Measurements from ENCODE around the gene MALRD1.

The MALRD1 gene

GRCh38 chr10:19226025-19226424 is 177.4 kb downstream of the MALRD1 start:
- TF ChIP-seq, protein P1, sequence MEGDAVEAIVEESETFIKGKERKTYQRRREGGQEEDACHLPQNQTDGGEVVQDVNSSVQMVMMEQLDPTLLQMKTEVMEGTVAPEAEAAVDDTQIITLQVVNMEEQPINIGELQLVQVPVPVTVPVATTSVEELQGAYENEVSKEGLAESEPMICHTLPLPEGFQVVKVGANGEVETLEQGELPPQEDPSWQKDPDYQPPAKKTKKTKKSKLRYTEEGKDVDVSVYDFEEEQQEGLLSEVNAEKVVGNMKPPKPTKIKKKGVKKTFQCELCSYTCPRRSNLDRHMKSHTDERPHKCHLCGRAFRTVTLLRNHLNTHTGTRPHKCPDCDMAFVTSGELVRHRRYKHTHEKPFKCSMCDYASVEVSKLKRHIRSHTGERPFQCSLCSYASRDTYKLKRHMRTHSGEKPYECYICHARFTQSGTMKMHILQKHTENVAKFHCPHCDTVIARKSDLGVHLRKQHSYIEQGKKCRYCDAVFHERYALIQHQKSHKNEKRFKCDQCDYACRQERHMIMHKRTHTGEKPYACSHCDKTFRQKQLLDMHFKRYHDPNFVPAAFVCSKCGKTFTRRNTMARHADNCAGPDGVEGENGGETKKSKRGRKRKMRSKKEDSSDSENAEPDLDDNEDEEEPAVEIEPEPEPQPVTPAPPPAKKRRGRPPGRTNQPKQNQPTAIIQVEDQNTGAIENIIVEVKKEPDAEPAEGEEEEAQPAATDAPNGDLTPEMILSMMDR (IDR thresholded peaks at IDR 0.05; ENCODE audit: low read depth, low read length), result no peak
- H3K4me3 ChIP-seq (replicated peaks in 1 of 2; ENCODE audit: low read depth in 2 of 2, low read length in 2 of 2), result no peak overlapping the region
- no peak for DNase-seq (ENCODE audit: low read depth in 2 of 2)

DNA sequence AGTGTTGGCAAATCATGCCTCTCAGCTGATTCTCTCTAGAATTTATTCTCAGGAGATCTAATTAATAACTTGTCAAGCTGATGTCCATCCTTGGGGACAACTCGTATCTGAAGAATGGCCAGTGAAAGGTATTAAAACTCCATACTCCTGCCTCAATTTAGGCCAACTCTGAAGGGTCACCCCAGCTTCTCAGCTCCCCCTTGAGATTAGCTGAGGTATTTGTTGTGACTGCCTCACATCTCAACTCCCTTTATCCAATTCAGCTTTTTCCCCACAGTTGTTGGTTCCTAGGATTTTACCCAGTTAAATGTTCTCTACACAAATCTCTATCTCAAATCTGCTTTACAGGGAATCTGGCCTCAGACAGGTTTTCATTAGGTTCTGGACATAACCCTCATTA is 182.4 kb downstream of the MALRD1 start:
- H3K4me3 ChIP-seq (replicated peaks in 1 of 2; ENCODE audit: low read depth in 2 of 2, low read length in 2 of 2), result no peak overlapping the region
- TF ChIP-seq, protein P1 (IDR thresholded peaks at IDR 0.05; ENCODE audit: low read depth, low read length), result no peak
- DNase-seq (ENCODE audit: low read depth in 2 of 2), result no peak

- TF ChIP-seq, protein P1 (IDR thresholded peaks at IDR 0.05; ENCODE audit: low read depth, low read length), result no peak
- DNase-seq (ENCODE audit: low read depth in 2 of 2), result peak in 1 of 2 donors; percentile 2
- no peak overlapping the region for H3K4me3 ChIP-seq (replicated peaks in 1 of 2; ENCODE audit: low read depth in 2 of 2, low read length in 2 of 2)
Measured at GRCh38 chr10:19245889-19246752, 197.5 kb downstream of the MALRD1 start.

DNA sequence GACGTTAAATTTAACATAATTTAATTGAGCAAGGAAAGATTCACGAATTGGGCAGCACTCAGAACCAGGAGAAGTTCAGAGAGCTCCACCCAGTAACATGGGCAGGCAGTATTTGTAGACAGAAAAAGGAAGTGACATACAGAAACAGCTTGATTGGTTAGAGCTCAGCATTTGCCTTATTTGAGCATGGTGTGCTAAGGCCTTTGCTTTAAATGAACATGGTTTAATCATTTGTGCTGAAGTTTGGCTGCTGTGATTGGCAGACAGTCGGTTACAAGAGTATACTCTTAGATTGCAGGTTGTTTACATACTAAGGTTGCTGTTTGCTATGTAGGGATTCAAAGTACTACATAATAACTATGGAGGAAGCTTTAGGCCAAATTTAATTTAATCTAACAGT is 199.2 kb downstream of the MALRD1 start:
- no peak for DNase-seq (ENCODE audit: low read depth in 2 of 2)
- TF ChIP-seq, protein P1 (IDR thresholded peaks at IDR 0.05; ENCODE audit: low read depth, low read length), result no peak
- H3K4me3 ChIP-seq (replicated peaks in 1 of 2; ENCODE audit: low read depth in 2 of 2, low read length in 2 of 2), result no peak overlapping the region

DNA sequence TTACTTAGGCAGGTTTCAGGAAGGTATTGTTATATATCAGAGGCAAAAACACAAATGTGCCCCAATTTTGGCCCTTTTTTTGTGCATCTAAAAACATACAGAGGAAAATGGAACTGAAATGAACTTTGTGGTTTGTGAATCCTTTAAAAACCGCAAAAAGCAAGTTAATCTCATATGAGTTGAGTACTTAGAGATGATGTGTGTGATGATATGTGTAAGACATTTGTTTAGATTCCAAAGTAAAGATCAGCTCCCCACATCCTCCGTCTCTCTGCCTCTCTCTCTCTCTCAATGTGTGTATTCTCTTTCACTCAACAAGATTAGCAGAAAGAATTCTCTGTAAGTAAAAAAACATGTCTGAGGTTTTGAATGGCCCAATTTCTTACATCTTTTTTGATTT is 201.9 kb downstream of the MALRD1 start:
- TF ChIP-seq, protein P1 (IDR thresholded peaks at IDR 0.05; ENCODE audit: low read depth, low read length), result no peak

DNA sequence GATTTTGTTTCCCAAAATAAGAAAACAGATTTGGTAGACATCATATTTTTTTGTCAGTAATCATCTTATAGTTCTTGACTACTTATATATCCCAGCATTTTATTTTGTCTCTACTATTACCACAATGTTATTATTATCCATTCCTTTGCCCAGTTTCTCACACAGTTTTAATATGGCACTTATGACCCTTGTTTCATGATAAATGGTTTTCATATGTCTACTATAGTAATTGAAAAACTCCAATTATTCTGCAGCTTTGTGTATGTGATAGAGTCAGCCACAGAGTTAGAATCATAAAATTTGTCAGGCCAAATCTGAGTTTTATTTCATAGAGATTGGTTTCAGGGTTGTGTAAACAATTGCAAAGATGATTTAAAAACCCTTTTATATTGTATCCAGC is 203.9 kb downstream of the MALRD1 start:
- no peak overlapping the region for H3K4me3 ChIP-seq (replicated peaks in 1 of 2; ENCODE audit: low read depth in 2 of 2, low read length in 2 of 2)
- TF ChIP-seq, protein P1 (IDR thresholded peaks at IDR 0.05; ENCODE audit: low read depth, low read length), result no peak
- DNase-seq (ENCODE audit: low read depth in 2 of 2), result no peak

More for the DNA sequence above, 201.9 kb downstream of the MALRD1 start:
- H3K4me3 ChIP-seq (replicated peaks in 1 of 2; ENCODE audit: low read depth in 2 of 2, low read length in 2 of 2), result no peak overlapping the region
- DNase-seq (ENCODE audit: low read depth in 2 of 2), result peak; percentile 7 to 20
